Purkinje cell (primary cell): ENCODE results near the gene DAGLB. TPM values are rescaled to one million over a fixed set of nuclear protein-coding genes. Genes with fewer than 3 reads are reported as not detected.

Experiments used
- polyA plus RNA-seq: library from polyadenylated mRNA; unstranded; fragments of >200 nt; fragmentation: Nextera tagmentation; gene quantifications from 2 replicates; pipeline ENCODE4 v1.2.1, GENCODE V29; 2014

The DAGLB gene
- 6.4 and 9.4 TPM in 2 replicates for polyA plus RNA-seq

GRCh38 chr7:6447581-6448199 lies at the start of gene DAGLB:
DAGLB (minus strand) TSS chr7:6447954; CDS start chr7:6447842, 112 bp downstream.

Other genes starting within 250 kb of the DAGLB start
- 13.9 and 22.9 TPM in 2 replicates for gene CYTH3, start 175.3 kb downstream of the DAGLB start, polyA plus RNA-seq
- 324 and 370 TPM in 2 replicates for gene FAM220A, start 99.0 kb downstream of the DAGLB start, polyA plus RNA-seq
- 249 and 312 TPM in 2 replicates for gene RAC1, start 73.4 kb downstream of the DAGLB start, polyA plus RNA-seq
- 29.6 and 45.9 TPM in 2 replicates for gene KDELR2, start 36.2 kb upstream of the DAGLB start, polyA plus RNA-seq
- gene GRID2IP, start 103.5 kb upstream of the DAGLB start, polyA plus RNA-seq: 1.2 and 1.7 TPM in 2 replicates
- 36.5 and 51.9 TPM in 2 replicates for gene ZDHHC4, start 129.5 kb upstream of the DAGLB start, polyA plus RNA-seq
- 2.0 and 3.0 TPM in 2 replicates for gene INTS15, start 142.1 kb upstream of the DAGLB start, polyA plus RNA-seq
- not detected in 2 replicates for gene ZNF853, start 167.7 kb upstream of the DAGLB start, polyA plus RNA-seq
- gene ZNF316, start 189.4 kb upstream of the DAGLB start, polyA plus RNA-seq: 0.04 and 0.07 TPM in 2 replicates